ENCODE data around the gene SLC39A8. TPM values are rescaled to one million over a fixed set of nuclear protein-coding genes. Genes with fewer than 3 reads are reported as not detected.

The SLC39A8 gene
- polyA plus RNA-seq, 1 donor from 2014 or later = 0.53 TPM

DNA sequence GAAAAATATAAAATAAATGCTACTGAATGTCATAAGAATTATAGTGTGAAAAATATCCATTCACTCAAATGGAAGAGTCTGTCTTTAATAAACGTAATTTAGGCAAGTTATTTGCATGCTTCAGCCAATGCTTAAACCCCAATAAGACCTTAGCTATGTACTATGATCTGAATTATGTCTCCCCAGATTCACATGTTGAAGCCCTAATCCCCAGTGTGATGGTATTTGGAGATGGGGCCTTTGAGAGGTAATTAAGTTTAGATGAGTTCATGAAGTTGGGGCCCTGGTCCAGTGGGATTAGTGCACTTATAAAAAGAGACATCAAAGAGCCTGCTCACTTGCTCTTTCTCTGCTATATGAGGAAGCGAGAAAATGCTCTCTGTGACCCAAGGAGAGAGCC is 28.7 kb downstream of the SLC39A8 start:
- Histone ChIP-seq H4K20me1 (ENCODE audit: insufficient read depth) (no peaks in the 10 kb centered on the region), H3K36me3 (ENCODE audit: insufficient read depth, low read length) (no peaks in the 10 kb centered on the region), H3K27ac (ENCODE audit: low read length) (no peak overlapping the region), H3K9me3 (ENCODE audit: low read length) (no peaks in the 10 kb centered on the region), H3K79me2 (replicated peaks; ENCODE audit: insufficient read depth, low read length) (no peaks in the 10 kb centered on the region), H3K27me3 (ENCODE audit: insufficient read depth, low read depth, low read length) (no peaks in the 10 kb centered on the region), H3K4me2 (ENCODE audit: low read length) (no peak overlapping the region), H3K9me2 (ENCODE audit: insufficient read depth, low read length) (no peaks in the 10 kb centered on the region), H3K9ac (ENCODE audit: low read length) (no peak overlapping the region), H3F3A (ENCODE audit: insufficient read depth, low read length, poor library complexity, severe bottlenecking) (no peaks in the 10 kb centered on the region), H2AFZ (ENCODE audit: low read depth, low read length) (no peak overlapping the region), H3K4me3 (ENCODE audit: low read length) (no peak overlapping the region)
- TF ChIP-seq EP300 (conservative IDR thresholded peaks at IDR 0.05; ENCODE audit: poor library complexity, severe bottlenecking) (no peak), SMC3 (conservative IDR thresholded peaks at IDR 0.05; ENCODE audit: poor library complexity) (no peak), CTCF (IDR thresholded peaks at IDR 0.05; ENCODE audit: poor library complexity, severe bottlenecking) (no peak), TAF1 (IDR thresholded peaks at IDR 0.05; ENCODE audit: low read depth) (no peak), EZH2 (IDR thresholded peaks at IDR 0.05; ENCODE audit: borderline replicate concordance, insufficient read depth, low read length, poor library complexity, severe bottlenecking) (no peak), RAD21 (conservative IDR thresholded peaks at IDR 0.05) (no peak), POLR2AphosphoS5 (IDR thresholded peaks at IDR 0.05) (no peak), MXI1 (conservative IDR thresholded peaks at IDR 0.05; ENCODE audit: poor library complexity, severe bottlenecking) (no peak)
- TF ChIP-seq, protein P1, sequence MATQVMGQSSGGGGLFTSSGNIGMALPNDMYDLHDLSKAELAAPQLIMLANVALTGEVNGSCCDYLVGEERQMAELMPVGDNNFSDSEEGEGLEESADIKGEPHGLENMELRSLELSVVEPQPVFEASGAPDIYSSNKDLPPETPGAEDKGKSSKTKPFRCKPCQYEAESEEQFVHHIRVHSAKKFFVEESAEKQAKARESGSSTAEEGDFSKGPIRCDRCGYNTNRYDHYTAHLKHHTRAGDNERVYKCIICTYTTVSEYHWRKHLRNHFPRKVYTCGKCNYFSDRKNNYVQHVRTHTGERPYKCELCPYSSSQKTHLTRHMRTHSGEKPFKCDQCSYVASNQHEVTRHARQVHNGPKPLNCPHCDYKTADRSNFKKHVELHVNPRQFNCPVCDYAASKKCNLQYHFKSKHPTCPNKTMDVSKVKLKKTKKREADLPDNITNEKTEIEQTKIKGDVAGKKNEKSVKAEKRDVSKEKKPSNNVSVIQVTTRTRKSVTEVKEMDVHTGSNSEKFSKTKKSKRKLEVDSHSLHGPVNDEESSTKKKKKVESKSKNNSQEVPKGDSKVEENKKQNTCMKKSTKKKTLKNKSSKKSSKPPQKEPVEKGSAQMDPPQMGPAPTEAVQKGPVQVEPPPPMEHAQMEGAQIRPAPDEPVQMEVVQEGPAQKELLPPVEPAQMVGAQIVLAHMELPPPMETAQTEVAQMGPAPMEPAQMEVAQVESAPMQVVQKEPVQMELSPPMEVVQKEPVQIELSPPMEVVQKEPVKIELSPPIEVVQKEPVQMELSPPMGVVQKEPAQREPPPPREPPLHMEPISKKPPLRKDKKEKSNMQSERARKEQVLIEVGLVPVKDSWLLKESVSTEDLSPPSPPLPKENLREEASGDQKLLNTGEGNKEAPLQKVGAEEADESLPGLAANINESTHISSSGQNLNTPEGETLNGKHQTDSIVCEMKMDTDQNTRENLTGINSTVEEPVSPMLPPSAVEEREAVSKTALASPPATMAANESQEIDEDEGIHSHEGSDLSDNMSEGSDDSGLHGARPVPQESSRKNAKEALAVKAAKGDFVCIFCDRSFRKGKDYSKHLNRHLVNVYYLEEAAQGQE (IDR thresholded peaks at IDR 0.05; ENCODE audit: borderline replicate concordance) = no peak

DNA sequence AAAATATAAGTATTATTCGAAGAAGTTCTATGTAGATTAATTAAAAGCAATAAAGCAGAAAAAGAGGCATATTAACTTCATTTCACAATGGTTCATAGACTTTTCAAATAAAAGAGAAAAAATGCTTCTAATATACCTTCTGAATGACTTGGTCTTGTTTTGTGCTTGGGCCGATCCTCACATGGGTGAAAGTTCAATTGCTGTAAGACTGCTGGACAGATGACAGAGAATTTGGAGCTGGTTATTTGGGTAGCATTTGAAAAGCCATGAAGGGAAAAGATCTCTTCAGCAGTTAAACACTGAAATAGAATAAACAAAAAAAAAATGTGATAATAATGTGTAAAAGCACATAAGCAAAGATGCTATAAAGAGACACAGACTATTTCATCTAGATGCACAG is 29.8 kb downstream of the SLC39A8 start:
- no peaks in the 10 kb centered on the region for H3K9me3 ChIP-seq (ENCODE audit: low read length)
- H3K4me3 ChIP-seq (ENCODE audit: low read length) = no peak overlapping the region
- no peak overlapping the region for H3K4me2 ChIP-seq (ENCODE audit: low read length)
- no peaks in the 10 kb centered on the region for H3F3A ChIP-seq (ENCODE audit: insufficient read depth, low read length, poor library complexity, severe bottlenecking)
- no peaks in the 10 kb centered on the region for H4K20me1 ChIP-seq (ENCODE audit: insufficient read depth)
- no peak overlapping the region for H3K27ac ChIP-seq (ENCODE audit: low read length)
- TF ChIP-seq EP300 (conservative IDR thresholded peaks at IDR 0.05; ENCODE audit: poor library complexity, severe bottlenecking) (no peak), RAD21 (conservative IDR thresholded peaks at IDR 0.05) (no peak), EZH2 (IDR thresholded peaks at IDR 0.05; ENCODE audit: borderline replicate concordance, insufficient read depth, low read length, poor library complexity, severe bottlenecking) (no peak), TAF1 (IDR thresholded peaks at IDR 0.05; ENCODE audit: low read depth) (no peak), POLR2AphosphoS5 (IDR thresholded peaks at IDR 0.05) (no peak)
- TF ChIP-seq, protein P1 (IDR thresholded peaks at IDR 0.05; ENCODE audit: borderline replicate concordance) = no peak
- no peaks in the 10 kb centered on the region for H3K79me2 ChIP-seq (replicated peaks; ENCODE audit: insufficient read depth, low read length)
- no peaks in the 10 kb centered on the region for H3K9me2 ChIP-seq (ENCODE audit: insufficient read depth, low read length)
- H2AFZ ChIP-seq (ENCODE audit: low read depth, low read length) = no peak overlapping the region
- H3K9ac ChIP-seq (ENCODE audit: low read length) = no peak overlapping the region
- no peaks in the 10 kb centered on the region for H3K27me3 ChIP-seq (ENCODE audit: insufficient read depth, low read depth, low read length)
- no peaks in the 10 kb centered on the region for H3K36me3 ChIP-seq (ENCODE audit: insufficient read depth, low read length)

Measured in neural cell (in vitro differentiated cells).